GM18526 (cell line): ENCODE data around the gene SRGAP1.

ENCODE experiments used
- POLR2A ChIP-seq: IDR thresholded peaks from 3 replicates; pipeline ENCODE4 v1.6.1; 2011; ENCODE audit not compliant: insufficient read length; ENCODE audit errors: extremely low read depth

SRGAP1 gene

GRCh38 chr12:64070454-64070853 lies 226.0 kb downstream of the SRGAP1 start:
- no peak for TF ChIP-seq POLR2A

- TF ChIP-seq POLR2A, result no peak
These were observed 228.5 kb downstream of the SRGAP1 start for GRCh38 chr12:64072916-64073575.

- no peak for TF ChIP-seq POLR2A
These were observed 233.4 kb downstream of the SRGAP1 start for GRCh38 chr12:64077922-64078321.

GRCh38 chr12:64080319-64081007 lies 236.0 kb downstream of the SRGAP1 start:
- no peak for TF ChIP-seq POLR2A

GRCh38 chr12:64081008-64081404 lies 236.5 kb downstream of the SRGAP1 start:
- TF ChIP-seq POLR2A, result no peak

GRCh38 chr12:64082116-64082515 lies 237.6 kb downstream of the SRGAP1 start:
- no peak for TF ChIP-seq POLR2A

- TF ChIP-seq POLR2A, result no peak
These were observed 238.4 kb downstream of the SRGAP1 start for GRCh38 chr12:64082866-64083268.

GRCh38 chr12:64083285-64084210 lies 239.0 kb downstream of the SRGAP1 start:
- no peak for TF ChIP-seq POLR2A

GRCh38 chr12:64085154-64085553 lies 240.7 kb downstream of the SRGAP1 start:
- no peak for TF ChIP-seq POLR2A

GRCh38 chr12:64085996-64086395 lies 241.5 kb downstream of the SRGAP1 start:
- TF ChIP-seq POLR2A, result no peak

GRCh38 chr12:64086946-64087345 lies 242.4 kb downstream of the SRGAP1 start:
- TF ChIP-seq POLR2A, result no peak

GRCh38 chr12:64087761-64088160 lies 243.3 kb downstream of the SRGAP1 start:
- no peak for TF ChIP-seq POLR2A

GRCh38 chr12:64088431-64089349 lies 244.2 kb downstream of the SRGAP1 start:
- no peak for TF ChIP-seq POLR2A

- no peak for TF ChIP-seq POLR2A
These were observed 245.5 kb downstream of the SRGAP1 start for GRCh38 chr12:64090047-64090446.

GRCh38 chr12:64091186-64091585 lies 246.7 kb downstream of the SRGAP1 start:
- no peak for TF ChIP-seq POLR2A
